H9 (cell line): ENCODE results near the gene SLC22A2. TPM values are rescaled to one million over a fixed set of nuclear protein-coding genes. Genes with fewer than 3 reads are reported as not detected.

Source experiments
- DNase-seq: peaks from one replicate; pipeline ENCODE4 v3.0.0-alpha.2; 2017
- H2AFZ ChIP-seq: one replicate; pipeline ENCODE4 v1.6.1; 2013; ENCODE audit warnings: mild to moderate bottlenecking, low read length, control low read depth, moderate library complexity
- H2AK5ac ChIP-seq: 2 replicates; pipeline ENCODE4 v1.6.1; 2013; ENCODE audit warnings: low read length, control low read depth, mixed read lengths; ENCODE audit not compliant: insufficient read length
- H2BK120ac ChIP-seq: one replicate; pipeline ENCODE4 v1.6.1; 2013; ENCODE audit warnings: low read depth, mild to moderate bottlenecking, low read length, control low read depth, inconsistent platforms; ENCODE audit not compliant: poor library complexity, severe bottlenecking
- H2BK12ac ChIP-seq: 2 replicates; pipeline ENCODE4 v1.6.1; 2013; ENCODE audit warnings: low read length, control low read depth, mixed read lengths, low read depth; ENCODE audit not compliant: insufficient read length
- H2BK15ac ChIP-seq: 2 replicates; pipeline ENCODE4 v1.6.1; 2013; ENCODE audit warnings: low read depth, low read length, control low read depth
- H2BK20ac ChIP-seq: one replicate; pipeline ENCODE4 v1.6.1; 2013; ENCODE audit warnings: low read depth, mild to moderate bottlenecking, low read length, control low read depth, inconsistent platforms; ENCODE audit not compliant: poor library complexity, severe bottlenecking
- H2BK5ac ChIP-seq: 2 replicates; pipeline ENCODE4 v1.6.1; 2013; ENCODE audit warnings: low read length, control low read depth, mixed read lengths; ENCODE audit not compliant: insufficient read length
- H3K14ac ChIP-seq: 2 replicates; pipeline ENCODE4 v1.6.1; 2013; ENCODE audit warnings: low read length, control low read depth; ENCODE audit not compliant: insufficient read depth
- H3K18ac ChIP-seq: 2 replicates; pipeline ENCODE4 v1.6.1; 2013; ENCODE audit warnings: low read depth, mild to moderate bottlenecking, mixed read lengths, low read length, control low read depth; ENCODE audit not compliant: insufficient read length
- H3K23ac ChIP-seq: 2 replicates; pipeline ENCODE4 v1.6.1; 2013; ENCODE audit warnings: low read length, control low read depth, mixed read lengths, low read depth; ENCODE audit not compliant: insufficient read length
- H3K23me2 ChIP-seq: 2 replicates; pipeline ENCODE4 v1.6.1; 2013; ENCODE audit warnings: low read depth, mild to moderate bottlenecking, mixed read lengths, low read length, control low read depth; ENCODE audit not compliant: insufficient read length, poor library complexity, severe bottlenecking
- H3K27ac ChIP-seq: 2 replicates; pipeline ENCODE4 v1.5.1; 2013; ENCODE audit warnings: low read length, control low read depth, mixed read lengths, low read depth; ENCODE audit not compliant: insufficient read length
- H3K27me3 ChIP-seq: 2 replicates; pipeline ENCODE4 v1.6.1; 2013; ENCODE audit warnings: low read length, control low read depth, inconsistent platforms; ENCODE audit not compliant: insufficient read depth
- H3K4ac ChIP-seq: 2 replicates; pipeline ENCODE4 v1.6.1; 2013; ENCODE audit warnings: low read depth, mild to moderate bottlenecking, control low read depth, inconsistent platforms, low read length, moderate library complexity
- H3K4me1 ChIP-seq: 2 replicates; pipeline ENCODE4 v1.6.1; 2013; ENCODE audit warnings: low read length, control low read depth, inconsistent platforms; ENCODE audit not compliant: insufficient read depth
- H3K4me2 ChIP-seq: 2 replicates; pipeline ENCODE4 v1.6.1; 2013; ENCODE audit warnings: low read length, control low read depth, mixed read lengths; ENCODE audit not compliant: insufficient read length, insufficient read depth
- H3K56ac ChIP-seq: 2 replicates; pipeline ENCODE4 v1.6.1; 2013; ENCODE audit warnings: low read depth, mild to moderate bottlenecking, mixed read lengths, low read length, control low read depth; ENCODE audit not compliant: insufficient read length
- H3K79me1 ChIP-seq: 2 replicates; pipeline ENCODE4 v1.6.1; 2013; ENCODE audit warnings: low read depth, mild to moderate bottlenecking, moderate library complexity, low read length, control low read depth, inconsistent platforms; ENCODE audit not compliant: insufficient read depth, poor library complexity, severe bottlenecking
- H3K79me2 ChIP-seq: 2 replicates; pipeline ENCODE4 v1.6.1; 2013; ENCODE audit warnings: low read length, control low read depth, inconsistent platforms; ENCODE audit not compliant: insufficient read depth
- H3K9ac ChIP-seq: 2 replicates; pipeline ENCODE4 v1.6.1; 2013; ENCODE audit warnings: low read length, control low read depth, mixed read lengths; ENCODE audit not compliant: insufficient read length; ENCODE audit errors: extremely low read depth
- H3K9me3 ChIP-seq: one replicate; pipeline ENCODE4 v1.6.1; 2013; ENCODE audit warnings: low read depth, low read length, inconsistent platforms; ENCODE audit not compliant: control insufficient read depth
- H3T11ph ChIP-seq: one replicate; pipeline ENCODE4 v1.6.1; 2013; ENCODE audit warnings: mild to moderate bottlenecking, low read length, control low read depth, inconsistent platforms
- H4K20me1 ChIP-seq: one replicate; pipeline ENCODE4 v1.6.1; 2013; ENCODE audit not compliant: control insufficient read depth, insufficient read length, insufficient read depth
- H4K5ac ChIP-seq: 2 replicates; pipeline ENCODE4 v1.6.1; 2013; ENCODE audit warnings: low read depth, mild to moderate bottlenecking, mixed read lengths, low read length, control low read depth; ENCODE audit not compliant: insufficient read length
- H4K8ac ChIP-seq: replicated peaks from 2 replicates; pipeline ENCODE4 v1.6.1; 2013; ENCODE audit warnings: low read length, control low read depth, mixed read lengths, low read depth; ENCODE audit not compliant: insufficient read length
- H4K91ac ChIP-seq: 2 replicates; pipeline ENCODE4 v1.6.1; 2013; ENCODE audit warnings: low read depth, mild to moderate bottlenecking, moderate library complexity, mixed read lengths, low read length, control low read depth; ENCODE audit not compliant: insufficient read length
- H3K27ac Mint-ChIP-seq, 3 experiments: 2 replicates in 2 of 3; 3 replicates in 1 of 3; pipeline ENCODE4 v1.8.0; 2020 to 2021; ENCODE audit warnings: mixed read lengths in 3 of 3, mild to moderate bottlenecking in 1 of 3, moderate library complexity in 1 of 3
- H3K27me3 Mint-ChIP-seq: 2 replicates; pipeline ENCODE4 v1.8.0; 2021; ENCODE audit warnings: low read depth, mild to moderate bottlenecking, moderate library complexity, mixed read lengths
- H3K36me3 Mint-ChIP-seq, 3 experiments: 2 replicates in 2 of 3; 3 replicates in 1 of 3; pipeline ENCODE4 v1.8.0; 2020 to 2021; ENCODE audit warnings: low read depth in 3 of 3, mixed read lengths in 3 of 3; ENCODE audit not compliant: insufficient read depth in 1 of 3
- H3K4me1 Mint-ChIP-seq, 2 experiments: 2 replicates each; pipeline ENCODE4 v1.8.0; 2020; ENCODE audit warnings: mixed read lengths in 2 of 2
- H3K4me3 Mint-ChIP-seq, 2 experiments: 2 replicates in 1 of 2; 3 replicates in 1 of 2; pipeline ENCODE4 v1.8.0; 2020 to 2021; ENCODE audit warnings: mild to moderate bottlenecking in 2 of 2, mixed read lengths in 2 of 2, moderate library complexity in 1 of 2
- H3K9me3 Mint-ChIP-seq, 2 experiments: 2 replicates in 1 of 2; 3 replicates in 1 of 2; pipeline ENCODE4 v1.8.0; 2020; ENCODE audit warnings: mild to moderate bottlenecking in 2 of 2, mixed read lengths in 2 of 2, moderate library complexity in 1 of 2
- CTCF ChIP-seq: fragments of 200-600 bp; sonication (generic); conservative IDR thresholded peaks from 3 replicates; pipeline ENCODE4 v1.8.0; 2021; ENCODE audit warnings: antibody characterized with exemption, mild to moderate bottlenecking
- WGBS: extraction: QIAGEN DNeasy Blood & Tissue Kit; methylation state at CpG from one replicate; pipeline ENCODE4 v1.1.7; 2013; ENCODE audit warnings: missing lambda C conversion rate, low lambda C conversion rate, mixed read lengths; ENCODE audit not compliant: insufficient read length; ENCODE audit errors: extremely low coverage; 5-methylcytosine and 5-hydroxymethylcytosine counted together
- total RNA-seq: library from RNA; stranded (reverse); gene quantifications from 2 replicates; pipeline ENCODE4 v1.2.1, GENCODE V29; 2021

Gene SLC22A2
- total RNA-seq, 1 experiment from 2014 or later, result 1.0 TPM

GRCh38 chr6:160254467-160255312 lies 3.9 kb downstream of the SLC22A2 start:
- Histone ChIP-seq H3K4me2 (no peak overlapping the region), H4K8ac (no peak overlapping the region), H4K91ac (no peak overlapping the region), H3K27ac (no peak overlapping the region), H3K23me2 (no peaks in the 10 kb centered on the region), H2AK5ac (no peak overlapping the region), H3K79me2 (no peaks in the 10 kb centered on the region), H2AFZ (no peak overlapping the region), H3K14ac (no peak overlapping the region), H3K56ac (no peak overlapping the region), H3K9ac (no peak overlapping the region), H3K4me1 (peaks cover 9% of the 10 kb centered on the region), H2BK120ac (no peak overlapping the region), H3K18ac (no peak overlapping the region), H2BK20ac (no peak overlapping the region), H3T11ph (no peak overlapping the region), H3K27me3 (no peaks in the 10 kb centered on the region), H2BK12ac (no peak overlapping the region), H4K5ac (no peak overlapping the region), H3K4ac (no peak overlapping the region), H3K9me3 (no peaks in the 10 kb centered on the region), H4K20me1 (no peaks in the 10 kb centered on the region), H3K23ac (no peak overlapping the region), H3K79me1 (no peaks in the 10 kb centered on the region), H2BK15ac (no peak overlapping the region), H2BK5ac (no peak overlapping the region)
- peak; percentile 25; the same call in 2 of the 3 replicates for TF ChIP-seq CTCF
- Mint-ChIP-seq H3K27ac (peak overlapping the region in 1 of 3 experiments; percentile 8; a peak in 1 of 7 replicates), H3K27me3 (no peaks in the 10 kb centered on the region; the same call in 1 of the 2 replicates), H3K9me3 (no peaks in the 10 kb centered on the region), H3K4me1 (peaks cover 63% of the 10 kb centered on the region in 2 experiments), H3K36me3 (no peaks in the 10 kb centered on the region), H3K4me3 (no peak overlapping the region)
- DNase-seq, result no peak
- WGBS, result no CpG with 5 or more reads among the region's 7 CpGs
